ENCODE measurements around the gene EXOC4. TPM values are rescaled to one million over a fixed set of nuclear protein-coding genes. Genes with fewer than 3 reads are reported as not detected.

The EXOC4 gene
- total RNA-seq, 4 donors from 2014 or later = 36.9 to 78.0 (median 52.2) TPM

- H3K9me3 ChIP-seq = no peaks in the 10 kb centered on the region
- no peak for TF ChIP-seq POLR2A (IDR thresholded peaks at IDR 0.05)
- TF ChIP-seq CTCF (IDR thresholded peaks at IDR 0.05 in 4 of 5, conservative IDR thresholded peaks at IDR 0.05 in 1 of 5) = no peak
- intact Hi-C loops (cut with DNase I; ENCODE audit: low total_unique reads) (no loop called here), in situ Hi-C loops (cut with MboI; ENCODE audit: low sequenced_read_pairs in 4 of 4) (no loop called here)
- H3K4me3 ChIP-seq = no peak overlapping the region
- no peaks in the 10 kb centered on the region for H3K27me3 ChIP-seq
- DNase-seq (no peak), ATAC-seq (no peak)
- no peak overlapping the region for H3K27ac ChIP-seq
- H3K4me1 ChIP-seq = no peaks in the 10 kb centered on the region
- no peaks in the 10 kb centered on the region for H3K36me3 ChIP-seq
These were observed 834.3 kb downstream of the EXOC4 start for GRCh38 chr7:134086998-134087735.

- ATAC-seq (no peak), DNase-seq (no peak)
- Histone ChIP-seq H3K9me3 (no peaks in the 10 kb centered on the region), H3K27me3 (no peaks in the 10 kb centered on the region), H3K4me1 (no peaks in the 10 kb centered on the region), H3K36me3 (no peaks in the 10 kb centered on the region), H3K4me3 (no peak overlapping the region), H3K27ac (no peak overlapping the region)
- in situ Hi-C loops (cut with MboI; ENCODE audit: low sequenced_read_pairs in 4 of 4) = no loop called here
- no peak for TF ChIP-seq CTCF (IDR thresholded peaks at IDR 0.05 in 4 of 5, conservative IDR thresholded peaks at IDR 0.05 in 1 of 5)
- TF ChIP-seq POLR2A (IDR thresholded peaks at IDR 0.05) = no peak
- intact Hi-C loops (cut with DNase I; ENCODE audit: low total_unique reads) = no loop called here
These were observed 835.3 kb downstream of the EXOC4 start for GRCh38 chr7:134088199-134088598.

GRCh38 chr7:134089446-134089845, 836.6 kb downstream of the EXOC4 start:
- in situ Hi-C loops (cut with MboI; ENCODE audit: low sequenced_read_pairs in 4 of 4) (no loop called here), intact Hi-C loops (cut with DNase I; ENCODE audit: low total_unique reads) (no loop called here)
- Histone ChIP-seq H3K4me3 (no peak overlapping the region), H3K9me3 (no peaks in the 10 kb centered on the region), H3K27me3 (no peaks in the 10 kb centered on the region), H3K36me3 (no peaks in the 10 kb centered on the region), H3K4me1 (no peaks in the 10 kb centered on the region), H3K27ac (no peak overlapping the region)
- no peak for DNase-seq
- no peak for ATAC-seq
- TF ChIP-seq CTCF (IDR thresholded peaks at IDR 0.05 in 4 of 5, conservative IDR thresholded peaks at IDR 0.05 in 1 of 5) = no peak
- TF ChIP-seq POLR2A (IDR thresholded peaks at IDR 0.05) = no peak

GRCh38 chr7:134098072-134098471, 845.2 kb downstream of the EXOC4 start:
- no peak overlapping the region for H3K27ac ChIP-seq
- in situ Hi-C loops (cut with MboI; ENCODE audit: low sequenced_read_pairs in 4 of 4) = no loop called here
- intact Hi-C loops (cut with DNase I; ENCODE audit: low total_unique reads) = loop anchor here (2.0 kb wide), 1 partner anchor 17 kb away; no protein-coding TSS in a partner anchor

More at GRCh38 chr7:134098072-134098471, 845.2 kb downstream of the EXOC4 start:
- TF ChIP-seq CTCF (IDR thresholded peaks at IDR 0.05 in 4 of 5, conservative IDR thresholded peaks at IDR 0.05 in 1 of 5) (no peak), POLR2A (IDR thresholded peaks at IDR 0.05) (no peak)
- no peak overlapping the region for H3K4me3 ChIP-seq
- DNase-seq = no peak
- H3K4me1 ChIP-seq = no peaks in the 10 kb centered on the region
- H3K9me3 ChIP-seq = no peaks in the 10 kb centered on the region
- no peaks in the 10 kb centered on the region for H3K27me3 ChIP-seq
- ATAC-seq = no peak
- no peaks in the 10 kb centered on the region for H3K36me3 ChIP-seq

Data from gastrocnemius medialis (tissue), 4 donors.